HAP-1 (cell line): ENCODE measurements around the gene COL23A1.

ENCODE experiments used
- DNase-seq, 2 experiments: peaks; one replicate each; pipeline ENCODE4 v3.0.0-alpha.2; 2016 to 2020; ENCODE audit warnings: low spot score in 2 of 2
- H3K27me3 ChIP-seq: fragments of 250-450 bp; sonication (Bioruptor Pico); 2 replicates; pipeline ENCODE4 v1.5.1; 2020; ENCODE audit warnings: low read depth, mild to moderate bottlenecking, moderate library complexity
- H3K36me3 ChIP-seq: fragments of 250-450 bp; sonication (Bioruptor Pico); replicated peaks from 2 replicates; pipeline ENCODE4 v1.5.1; 2020; ENCODE audit warnings: mild to moderate bottlenecking
- H3K4me1 ChIP-seq: fragments of 250-450 bp; sonication (Bioruptor Pico); 2 replicates; pipeline ENCODE4 v1.5.1; 2020; ENCODE audit warnings: mild to moderate bottlenecking
- H3K4me3 ChIP-seq: fragments of 250-450 bp; sonication (Bioruptor Pico); 2 replicates; pipeline ENCODE4 v1.5.1; 2020; ENCODE audit warnings: mild to moderate bottlenecking, moderate library complexity
- H3K9me3 ChIP-seq: fragments of 250-450 bp; sonication (Bioruptor Pico); 2 replicates; pipeline ENCODE4 v1.5.1; 2020; ENCODE audit warnings: mild to moderate bottlenecking, moderate library complexity
- in situ Hi-C: fragments of 300-500 bp; cut with MboI; formaldehyde crosslinking; loops from 3 replicates; pipeline ENCODE4 v1.14.3; 2020; ENCODE audit warnings: low sequenced_read_pairs, inconsistent platforms, mixed read lengths

The COL23A1 gene

GRCh38 chr5:178509491-178510057 lies 80.6 kb downstream of the COL23A1 start:
- in situ Hi-C loops = no loop called here
- no peaks in the 10 kb centered on the region for H3K4me1 ChIP-seq
- no peak overlapping the region for H3K4me3 ChIP-seq
- no peak for DNase-seq
- no peaks in the 10 kb centered on the region for H3K9me3 ChIP-seq
- no peaks in the 10 kb centered on the region for H3K27me3 ChIP-seq
- H3K36me3 ChIP-seq = no peaks in the 10 kb centered on the region

GRCh38 chr5:178507151-178507932 lies 82.9 kb downstream of the COL23A1 start:
- H3K36me3 ChIP-seq = no peaks in the 10 kb centered on the region
- in situ Hi-C loops = no loop called here
- H3K9me3 ChIP-seq = no peaks in the 10 kb centered on the region
- no peaks in the 10 kb centered on the region for H3K4me1 ChIP-seq
- H3K4me3 ChIP-seq = no peak overlapping the region
- DNase-seq = no peak
- H3K27me3 ChIP-seq = no peaks in the 10 kb centered on the region

- Histone ChIP-seq H3K4me1 (no peaks in the 10 kb centered on the region), H3K27me3 (no peaks in the 10 kb centered on the region), H3K9me3 (no peaks in the 10 kb centered on the region; the same call in 1 of the 2 replicates), H3K36me3 (no peaks in the 10 kb centered on the region), H3K4me3 (no peak overlapping the region)
- in situ Hi-C loops = no loop called here
- no peak for DNase-seq
Observed at GRCh38 chr5:178505639-178506407, 84.4 kb downstream of the COL23A1 start.

GRCh38 chr5:178504340-178504960 lies 85.7 kb downstream of the COL23A1 start:
- Histone ChIP-seq H3K4me1 (no peaks in the 10 kb centered on the region), H3K4me3 (no peak overlapping the region), H3K27me3 (no peaks in the 10 kb centered on the region), H3K9me3 (no peaks in the 10 kb centered on the region; the same call in 1 of the 2 replicates), H3K36me3 (no peaks in the 10 kb centered on the region)
- DNase-seq = no peak
- in situ Hi-C loops = no loop called here

GRCh38 chr5:178502401-178503100 lies 87.6 kb downstream of the COL23A1 start:
- H3K36me3 ChIP-seq = no peaks in the 10 kb centered on the region
- no peaks in the 10 kb centered on the region for H3K27me3 ChIP-seq
- no peak for DNase-seq
- no peak overlapping the region for H3K4me3 ChIP-seq
- in situ Hi-C loops = no loop called here
- no peaks in the 10 kb centered on the region; the same call in 1 of the 2 replicates for H3K9me3 ChIP-seq
- H3K4me1 ChIP-seq = no peaks in the 10 kb centered on the region

- H3K9me3 ChIP-seq = no peaks in the 10 kb centered on the region; the same call in 1 of the 2 replicates
- no peak for DNase-seq
- in situ Hi-C loops = no loop called here
Observed at GRCh38 chr5:178499352-178499751, 90.8 kb downstream of the COL23A1 start.

GRCh38 chr5:178496642-178497041 lies 93.6 kb downstream of the COL23A1 start:
- no peaks in the 10 kb centered on the region for H3K27me3 ChIP-seq
- H3K4me1 ChIP-seq = no peaks in the 10 kb centered on the region
- H3K36me3 ChIP-seq = no peaks in the 10 kb centered on the region
- no peak overlapping the region for H3K4me3 ChIP-seq
- DNase-seq = no peak
- in situ Hi-C loops = no loop called here
- H3K9me3 ChIP-seq = no peaks in the 10 kb centered on the region; the same call in 1 of the 2 replicates

More at GRCh38 chr5:178499352-178499751, 90.8 kb downstream of the COL23A1 start:
- no peak overlapping the region for H3K4me3 ChIP-seq
- H3K36me3 ChIP-seq = no peaks in the 10 kb centered on the region
- no peaks in the 10 kb centered on the region for H3K27me3 ChIP-seq
- H3K4me1 ChIP-seq = no peaks in the 10 kb centered on the region

GRCh38 chr5:178496214-178496613 lies 94.0 kb downstream of the COL23A1 start:
- DNase-seq = no peak
- no peaks in the 10 kb centered on the region for H3K36me3 ChIP-seq
- H3K4me3 ChIP-seq = no peak overlapping the region
- H3K4me1 ChIP-seq = no peaks in the 10 kb centered on the region
- in situ Hi-C loops = no loop called here
- no peaks in the 10 kb centered on the region for H3K27me3 ChIP-seq
- no peaks in the 10 kb centered on the region; the same call in 1 of the 2 replicates for H3K9me3 ChIP-seq

- Histone ChIP-seq H3K9me3 (no peaks in the 10 kb centered on the region; the same call in 1 of the 2 replicates), H3K4me1 (no peaks in the 10 kb centered on the region), H3K36me3 (no peaks in the 10 kb centered on the region), H3K4me3 (no peak overlapping the region), H3K27me3 (no peaks in the 10 kb centered on the region)
- DNase-seq = no peak
- in situ Hi-C loops = no loop called here
Observed at GRCh38 chr5:178495706-178496105, 94.5 kb downstream of the COL23A1 start.

GRCh38 chr5:178492278-178492677 lies 97.9 kb downstream of the COL23A1 start:
- Histone ChIP-seq H3K27me3 (no peaks in the 10 kb centered on the region), H3K9me3 (no peaks in the 10 kb centered on the region), H3K36me3 (no peaks in the 10 kb centered on the region), H3K4me1 (no peaks in the 10 kb centered on the region), H3K4me3 (no peak overlapping the region)
- no peak for DNase-seq
- in situ Hi-C loops = no loop called here

- DNase-seq = no peak
- H3K9me3 ChIP-seq = no peaks in the 10 kb centered on the region
- H3K36me3 ChIP-seq = no peaks in the 10 kb centered on the region
- H3K27me3 ChIP-seq = no peaks in the 10 kb centered on the region
- in situ Hi-C loops = no loop called here
- no peaks in the 10 kb centered on the region for H3K4me1 ChIP-seq
- H3K4me3 ChIP-seq = no peak overlapping the region
Observed at GRCh38 chr5:178490935-178491652, 99.1 kb downstream of the COL23A1 start.

GRCh38 chr5:178489271-178489976 lies 100.8 kb downstream of the COL23A1 start:
- no peaks in the 10 kb centered on the region for H3K4me1 ChIP-seq
- no peaks in the 10 kb centered on the region for H3K9me3 ChIP-seq
- H3K36me3 ChIP-seq = no peaks in the 10 kb centered on the region
- H3K27me3 ChIP-seq = no peaks in the 10 kb centered on the region
- in situ Hi-C loops = no loop called here
- no peak for DNase-seq
- H3K4me3 ChIP-seq = no peak overlapping the region
